Activated CD8-positive, alpha-beta T cell treated with anti-CD3 and anti-CD28 coated beads for 36 hours (primary cell): ENCODE measurements around the gene IGSF8. TPM values are rescaled to one million over a fixed set of nuclear protein-coding genes. Genes with fewer than 3 reads are reported as not detected.

Experiments used
- ATAC-seq: fragments of 200-7000 bp; cut with Tn5 transposase; one replicate; pipeline ENCODE4 v1.10.0; 2021; ENCODE audit warnings: mild to moderate bottlenecking, moderate library complexity
- CTCF ChIA-PET: fragments of 350-600 bp; sonication (Branson Sonifier 250); formaldehyde crosslinking; loops from one replicate; lab custom pipeline; 2021; ENCODE audit warnings: antibody characterized with exemption; lab: Charles Lee
- POLR2A ChIA-PET: fragments of 350-600 bp; sonication (Branson Sonifier 250); formaldehyde crosslinking; loops from one replicate; lab custom pipeline; 2021; ENCODE audit warnings: antibody characterized with exemption; lab: Charles Lee
- DNase-seq: peaks from one replicate; pipeline ENCODE4 v3.0.0-alpha.2; 2020
- H3K27ac Mint-ChIP-seq: one replicate; pipeline ENCODE4 v1.8.0; 2021; ENCODE audit warnings: mild to moderate bottlenecking, mixed read lengths
- H3K27me3 Mint-ChIP-seq: one replicate; pipeline ENCODE4 v1.8.0; 2021; ENCODE audit warnings: mixed read lengths
- H3K36me3 Mint-ChIP-seq: one replicate; pipeline ENCODE4 v1.8.0; 2021; ENCODE audit warnings: low read depth, mixed read lengths
- H3K4me1 Mint-ChIP-seq: one replicate; pipeline ENCODE4 v1.8.0; 2021; ENCODE audit warnings: low read depth, mixed read lengths
- H3K4me3 Mint-ChIP-seq: one replicate; pipeline ENCODE4 v1.8.0; 2021; ENCODE audit warnings: mild to moderate bottlenecking, moderate library complexity, mixed read lengths
- H3K9me3 Mint-ChIP-seq: one replicate; pipeline ENCODE4 v1.8.0; 2021; ENCODE audit warnings: mixed read lengths
- CTCF ChIP-seq: fragments of 200-600 bp; IDR thresholded peaks from one replicate; pipeline ENCODE4 v1.8.0; 2022; ENCODE audit warnings: antibody characterized with exemption, mild to moderate bottlenecking
- intact Hi-C: fragments of 100-400 bp; cut with micrococcal nuclease; formaldehyde crosslinking; loops from one replicate; pipeline ENCODE4 v1.10.0; 2022
- total RNA-seq, 2 experiments: library from RNA; stranded (reverse); gene quantifications; one replicate each; pipeline ENCODE4 v1.2.3, GENCODE V29; 2021

Gene IGSF8
- total RNA-seq, 2 experiments from 2014 or later, result 48.0 to 49.5 TPM

GRCh38 chr1:160123726-160124125 lies 25.3 kb upstream of the IGSF8 start:
- no peak overlapping the region for H3K4me3 Mint-ChIP-seq
- H3K4me1 Mint-ChIP-seq, result no peaks in the 10 kb centered on the region
- no peaks in the 10 kb centered on the region for H3K9me3 Mint-ChIP-seq
- ChIA-PET CTCF (interaction anchor here (0.9 kb wide), 1 partner anchor 14 kb away, joined by 3 read pairs; no protein-coding TSS in a partner anchor), POLR2A (no interaction called here)
- intact Hi-C loops, result no loop called here
- TF ChIP-seq CTCF, result no peak
- H3K36me3 Mint-ChIP-seq, result no peaks in the 10 kb centered on the region
- H3K27me3 Mint-ChIP-seq, result no peaks in the 10 kb centered on the region
- ATAC-seq (no peak), DNase-seq (no peak)
- H3K27ac Mint-ChIP-seq, result no peak overlapping the region

DNA sequence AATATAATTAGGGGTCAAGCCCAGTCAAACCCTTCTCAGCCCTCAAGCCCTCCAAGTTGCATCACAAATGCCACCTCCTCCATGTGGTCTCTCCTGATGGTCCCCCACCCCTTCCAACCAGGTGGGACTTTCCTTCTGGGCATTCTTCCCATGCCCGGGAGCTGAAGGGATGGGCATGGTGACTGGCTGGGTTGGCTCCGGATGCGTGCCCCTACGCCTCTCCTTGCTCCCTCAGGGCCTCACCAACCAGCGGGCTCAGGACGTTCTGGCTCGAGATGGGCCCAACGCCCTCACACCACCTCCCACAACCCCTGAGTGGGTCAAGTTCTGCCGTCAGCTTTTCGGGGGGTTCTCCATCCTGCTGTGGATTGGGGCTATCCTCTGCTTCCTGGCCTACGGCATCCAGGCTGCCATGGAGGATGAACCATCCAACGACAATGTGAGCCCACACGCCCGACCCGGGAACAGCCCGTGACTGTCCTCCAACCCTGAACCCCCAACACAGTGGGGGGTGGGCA lies 24.6 kb upstream of the IGSF8 start:
- ATAC-seq (no peak), DNase-seq (no peak)
- Mint-ChIP-seq H3K4me3 (no peak overlapping the region), H3K4me1 (no peaks in the 10 kb centered on the region), H3K27me3 (no peaks in the 10 kb centered on the region), H3K9me3 (no peaks in the 10 kb centered on the region), H3K36me3 (no peaks in the 10 kb centered on the region), H3K27ac (no peak overlapping the region)
- intact Hi-C loops, result no loop called here
- ChIA-PET POLR2A (no interaction called here), CTCF (interaction anchor here (1.3 kb wide), 1 partner anchor 22 kb away, joined by 4 read pairs; no protein-coding TSS in a partner anchor)
- no peak for TF ChIP-seq CTCF

DNA sequence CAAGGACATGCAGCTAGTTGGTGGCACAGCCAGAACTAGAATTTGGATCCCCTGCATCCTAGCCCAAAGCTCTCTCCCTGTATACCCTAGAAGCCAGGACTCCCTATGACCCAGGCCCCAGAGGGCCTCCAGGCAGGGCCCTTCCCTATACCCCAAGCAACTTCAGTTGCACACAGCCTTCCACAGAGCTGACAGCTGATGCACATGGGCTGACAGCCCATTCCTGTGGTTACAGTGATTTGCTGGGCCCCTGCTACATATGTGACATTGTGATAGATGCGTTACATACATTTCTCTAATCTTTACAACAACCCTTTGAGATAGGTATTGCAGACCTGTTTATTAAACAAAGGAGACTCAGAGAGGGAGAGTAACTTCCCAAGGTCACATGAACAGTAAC lies 23.0 kb upstream of the IGSF8 start:
- no peak for DNase-seq
- no peak for TF ChIP-seq CTCF
- H3K27me3 Mint-ChIP-seq, result peaks cover 4% of the 10 kb centered on the region
- intact Hi-C loops, result no loop called here
- no peaks in the 10 kb centered on the region for H3K9me3 Mint-ChIP-seq
- POLR2A ChIA-PET, result no interaction called here
- H3K4me1 Mint-ChIP-seq, result no peaks in the 10 kb centered on the region
- H3K4me3 Mint-ChIP-seq, result no peak overlapping the region
- CTCF ChIA-PET, result interaction anchor here (1.3 kb wide), 1 partner anchor 11 kb away, joined by 4 read pairs; no protein-coding TSS in a partner anchor
- no peak for ATAC-seq
- no peak overlapping the region for H3K27ac Mint-ChIP-seq
- H3K36me3 Mint-ChIP-seq, result no peaks in the 10 kb centered on the region

GRCh38 chr1:160120797-160121196 lies 22.4 kb upstream of the IGSF8 start:
- no peak overlapping the region for H3K4me3 Mint-ChIP-seq
- ChIA-PET CTCF (interaction anchor here (1.3 kb wide), 1 partner anchor 10 kb away, joined by 4 read pairs; no protein-coding TSS in a partner anchor), POLR2A (no interaction called here)
- intact Hi-C loops, result no loop called here
- no peaks in the 10 kb centered on the region for H3K4me1 Mint-ChIP-seq
- H3K36me3 Mint-ChIP-seq, result no peaks in the 10 kb centered on the region
- TF ChIP-seq CTCF, result no peak
- ATAC-seq (no peak), DNase-seq (no peak)
- no peaks in the 10 kb centered on the region for H3K9me3 Mint-ChIP-seq
- peaks cover 7% of the 10 kb centered on the region for H3K27me3 Mint-ChIP-seq
- no peak overlapping the region for H3K27ac Mint-ChIP-seq

DNA sequence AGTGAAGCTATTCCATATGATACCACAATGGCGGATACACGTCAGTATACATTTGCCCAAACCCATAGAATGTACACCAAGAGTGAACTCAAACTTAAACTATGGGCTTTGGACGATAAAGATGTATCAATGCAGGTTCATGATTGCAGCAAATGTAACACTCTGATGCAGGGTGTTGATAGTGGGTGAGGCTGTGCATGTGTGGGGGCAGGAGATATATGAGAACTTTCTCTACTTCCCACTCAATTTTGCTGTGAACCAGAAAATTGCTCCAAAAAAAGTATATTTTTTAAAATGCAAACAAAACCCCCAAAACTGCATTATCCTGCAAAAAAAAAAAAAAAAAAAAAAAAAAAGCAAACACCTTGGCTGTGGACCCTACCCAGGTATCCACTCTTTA lies 20.5 kb upstream of the IGSF8 start:
- intact Hi-C loops, result no loop called here
- Mint-ChIP-seq H3K27ac (no peak overlapping the region), H3K9me3 (no peaks in the 10 kb centered on the region), H3K36me3 (no peaks in the 10 kb centered on the region), H3K27me3 (peaks cover 9% of the 10 kb centered on the region), H3K4me1 (no peaks in the 10 kb centered on the region), H3K4me3 (no peak overlapping the region)
- ATAC-seq (no peak), DNase-seq (no peak)
- no peak for TF ChIP-seq CTCF
- ChIA-PET POLR2A (interaction anchor here (1.1 kb wide), 1 partner anchor 20 kb away, joined by 3 read pairs; no protein-coding TSS in a partner anchor), CTCF (interaction anchor here (1.2 to 1.5 kb wide), 3 partner anchors 10 to 33 kb away, joined by 5 to 6 read pairs (median 6); no protein-coding TSS in a partner anchor)
